ENCODE measurements around the gene PAM. TPM values are rescaled to one million over a fixed set of nuclear protein-coding genes. Genes with fewer than 3 reads are reported as not detected.

PAM gene
- total and polyA plus RNA-seq, 2 of the 8 experiments (the other 6 are each of a cell fraction or from before 2014, with no cell fraction given), result 30.4 to 67.8 TPM

DNA sequence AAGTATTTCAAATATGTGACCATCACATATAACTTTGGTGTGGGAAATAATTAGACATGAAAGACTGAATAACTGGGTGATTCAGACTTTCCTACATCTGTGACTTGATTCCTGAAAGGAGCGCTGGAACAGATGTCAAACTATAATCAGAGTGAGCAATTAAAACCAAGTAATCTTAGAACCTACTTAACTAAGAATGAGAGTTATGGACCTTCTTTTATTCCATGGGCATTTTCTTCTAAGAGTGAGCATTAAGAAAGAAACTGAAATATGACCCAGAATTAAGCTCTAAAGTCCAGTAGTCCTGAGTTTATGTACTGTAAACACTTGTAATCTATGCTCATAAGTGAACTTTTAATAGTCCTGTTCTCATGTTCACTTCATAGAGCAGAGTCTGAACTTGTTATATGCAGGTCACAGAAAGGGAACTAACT lies 68.4 kb downstream of the PAM start:
- Histone ChIP-seq H2AK5ac (ENCODE audit: low read depth, low read length) (no peak overlapping the region), H3K23me2 (ENCODE audit: low read depth, low read length) (no peaks in the 10 kb centered on the region), H3K36me3 (ENCODE audit: control insufficient read depth in 2 of 4, insufficient read depth in 4 of 4, low read length in 3 of 4) (no peaks in the 10 kb centered on the region), H2BK120ac (replicated peaks; ENCODE audit: low read depth, low read length) (no peak overlapping the region), H3K23ac (ENCODE audit: insufficient read length) (no peak overlapping the region), H4K8ac (ENCODE audit: extremely low read depth, insufficient read depth, low read length) (no peak overlapping the region), H3K4me1 (replicated peaks in 1 of 4; ENCODE audit: control insufficient read depth in 3 of 4, insufficient read depth in 4 of 4, low read length in 3 of 4) (no peaks in the 10 kb centered on the region; a peak in 1 of 7 replicates), H2AFZ (ENCODE audit: low read length) (no peak overlapping the region), H4K5ac (ENCODE audit: insufficient read length, low read depth, low read length) (no peak overlapping the region), H3K4me2 (ENCODE audit: insufficient read depth in 1 of 2, low read depth in 2 of 2, low read length in 2 of 2) (no peak overlapping the region), H2BK15ac (ENCODE audit: low read length) (no peak overlapping the region), H3K9ac (replicated peaks in 1 of 4; ENCODE audit: extremely low read depth in 1 of 4, low read depth in 3 of 4, low read length in 3 of 4) (no peak overlapping the region), H2BK5ac (ENCODE audit: low read depth, low read length) (no peak overlapping the region), H3K18ac (ENCODE audit: extremely low read depth, low read length) (no peak overlapping the region), H4K20me1 (replicated peaks in 1 of 2; ENCODE audit: control insufficient read depth in 1 of 2, insufficient read depth in 2 of 2, low read length in 2 of 2) (no peaks in the 10 kb centered on the region), H2BK12ac (ENCODE audit: low read depth, low read length) (no peak overlapping the region), H3K79me2 (ENCODE audit: control insufficient read depth in 1 of 2, insufficient read depth in 2 of 2, low read length in 2 of 2) (no peaks in the 10 kb centered on the region), H3K56ac (replicated peaks; ENCODE audit: insufficient read length, low read depth, low read length) (no peak overlapping the region), H3K9me3 (ENCODE audit: insufficient read depth in 2 of 2, low read depth in 1 of 2, low read length in 1 of 2) (no peaks in the 10 kb centered on the region), H4K91ac (replicated peaks; ENCODE audit: insufficient read length, low read length) (no peak overlapping the region), H3K4ac (replicated peaks; ENCODE audit: insufficient read length, low read depth, low read length) (no peak overlapping the region), H3K79me1 (ENCODE audit: low read depth, low read length) (no peaks in the 10 kb centered on the region; the same call in 1 of the 2 replicates), H2BK20ac (ENCODE audit: low read length) (no peak overlapping the region), H3K14ac (ENCODE audit: insufficient read length) (no peak overlapping the region), H3K27ac (ENCODE audit: low read depth, low read length) (no peak overlapping the region), H3K27me3 (replicated peaks in 1 of 4; ENCODE audit: control insufficient read depth in 3 of 4, extremely low read depth in 1 of 4, insufficient read depth in 3 of 4, low read length in 3 of 4) (no peaks in the 10 kb centered on the region), H3K4me3 (ENCODE audit: extremely low read depth in 1 of 4, insufficient read depth in 2 of 4, low read depth in 3 of 4, low read length in 4 of 4) (no peak overlapping the region)
- FAIRE-seq (no peak), DNase-seq (ENCODE audit: low read depth in 1 of 2, low spot score in 2 of 2) (no peak)
- WGBS, 2 experiments (ENCODE audit: extremely low coverage in 1 of 2, insufficient coverage in 1 of 2, insufficient read length in 1 of 2, insufficient replicate concordance in 2 of 2, low coverage in 1 of 2, low lambda C conversion rate in 2 of 2, missing lambda C conversion rate in 1 of 2), result 96% methylated on average over 1 of the region's 1 CpG; no CpG with 5 or more reads in 1 of the 2 experiments
- no peak for TF ChIP-seq CREB1 (IDR thresholded peaks at IDR 0.05)
- no peak for TF ChIP-seq GABPA (IDR thresholded peaks at IDR 0.05; ENCODE audit: borderline replicate concordance, insufficient read depth, low read length)
- no peak for TF ChIP-seq SUZ12 (IDR thresholded peaks at IDR 0.05; ENCODE audit: low read length)
- no peak for TF ChIP-seq SP2 (IDR thresholded peaks at IDR 0.05; ENCODE audit: low read length)
- TF ChIP-seq RBBP5 (IDR thresholded peaks at IDR 0.05; ENCODE audit: borderline replicate concordance, low read depth, low read length), result no peak
- TF ChIP-seq SP1 (IDR thresholded peaks at IDR 0.05; ENCODE audit: low read depth, low read length), result no peak
- TF ChIP-seq, protein P1, sequence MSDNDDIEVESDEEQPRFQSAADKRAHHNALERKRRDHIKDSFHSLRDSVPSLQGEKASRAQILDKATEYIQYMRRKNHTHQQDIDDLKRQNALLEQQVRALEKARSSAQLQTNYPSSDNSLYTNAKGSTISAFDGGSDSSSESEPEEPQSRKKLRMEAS (IDR thresholded peaks at IDR 0.05), result no peak
- TF ChIP-seq PHF8 (conservative IDR thresholded peaks at IDR 0.05; ENCODE audit: low read depth, low read length), result no peak
- TF ChIP-seq KDM4A (IDR thresholded peaks at IDR 0.05; ENCODE audit: low read depth, low read length, severe bottlenecking), result no peak
- TF ChIP-seq GTF2F1 (IDR thresholded peaks at IDR 0.05; ENCODE audit: borderline replicate concordance, low read depth, low read length), result no peak
- POLR2A ChIA-PET (ENCODE audit: partially characterized antibody), result no interaction called here
- CTCF ChIA-PET (ENCODE audit: partially characterized antibody), result no interaction called here

All from H1 (cell line).